DLD1 (cell line): ENCODE data around the gene SLC23A2.

ENCODE experiments used
- in situ Hi-C: cut with HindIII; loops from 2 replicates; pipeline ENCODE4 v1.10.0; 2017; ENCODE audit warnings: low sequenced_read_pairs

SLC23A2 gene

DNA sequence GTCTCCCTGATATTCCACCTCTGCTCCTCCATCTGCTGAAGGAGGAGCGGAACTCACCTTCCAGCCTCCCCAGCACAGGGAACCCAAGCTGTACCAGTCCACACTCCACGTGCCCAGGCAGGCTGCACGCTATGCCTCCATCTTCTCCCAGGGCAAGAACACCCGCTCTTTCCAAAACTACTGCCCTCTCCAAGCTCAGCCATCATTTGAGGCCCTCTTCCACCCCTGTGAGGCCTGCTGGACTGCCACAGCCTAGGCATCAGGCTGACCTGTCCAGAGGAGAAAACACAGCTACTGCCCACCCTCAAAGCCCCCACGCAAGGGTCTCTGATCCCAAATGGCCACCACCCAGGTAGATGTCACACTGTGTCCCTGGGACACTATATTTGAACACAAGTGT is 179.7 kb downstream of the SLC23A2 start:
- in situ Hi-C loops = no loop called here

GRCh38 chr20:4820806-4821518 is 180.3 kb downstream of the SLC23A2 start:
- in situ Hi-C loops = no loop called here

DNA sequence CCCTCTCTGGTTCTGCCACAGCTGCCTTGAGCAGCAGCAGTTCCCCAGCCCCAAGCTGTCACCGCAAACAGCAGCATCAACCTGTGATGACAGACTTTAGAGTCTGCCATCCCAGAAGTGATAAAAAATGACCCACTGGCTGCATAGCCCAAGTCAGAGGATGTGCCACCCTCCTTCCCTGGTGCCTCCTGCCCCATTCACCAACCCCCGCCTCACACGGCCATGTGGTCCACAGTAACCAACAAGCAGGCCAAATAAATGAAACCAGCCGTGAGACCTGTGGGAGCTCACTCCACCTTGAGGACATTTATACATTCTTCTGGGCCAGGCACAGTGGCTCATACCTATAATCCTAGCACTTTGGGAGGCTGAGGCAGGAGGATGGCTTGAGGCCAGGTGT is 181.4 kb downstream of the SLC23A2 start:
- in situ Hi-C loops = no loop called here

DNA sequence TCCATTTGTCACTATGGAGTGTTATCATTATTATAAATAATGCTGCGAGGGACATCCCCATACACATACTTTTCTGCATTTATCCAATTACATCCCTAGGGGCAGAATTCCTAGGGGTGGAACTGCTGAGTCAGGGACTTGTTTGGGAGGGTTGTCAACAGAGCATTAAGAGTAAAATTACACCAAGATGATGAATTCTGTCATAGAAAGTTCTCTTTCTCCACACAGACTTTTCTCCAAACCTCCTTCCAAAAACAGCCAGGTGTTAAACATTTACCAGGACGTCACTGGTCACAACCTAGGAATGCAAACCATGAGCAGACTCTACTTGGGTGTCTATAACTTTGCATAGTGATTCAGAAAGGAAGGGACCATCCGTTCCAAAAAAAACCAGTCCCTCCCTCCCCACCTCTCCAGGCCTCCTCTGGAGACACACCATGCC is 184.1 kb downstream of the SLC23A2 start:
- in situ Hi-C loops = no loop called here

DNA sequence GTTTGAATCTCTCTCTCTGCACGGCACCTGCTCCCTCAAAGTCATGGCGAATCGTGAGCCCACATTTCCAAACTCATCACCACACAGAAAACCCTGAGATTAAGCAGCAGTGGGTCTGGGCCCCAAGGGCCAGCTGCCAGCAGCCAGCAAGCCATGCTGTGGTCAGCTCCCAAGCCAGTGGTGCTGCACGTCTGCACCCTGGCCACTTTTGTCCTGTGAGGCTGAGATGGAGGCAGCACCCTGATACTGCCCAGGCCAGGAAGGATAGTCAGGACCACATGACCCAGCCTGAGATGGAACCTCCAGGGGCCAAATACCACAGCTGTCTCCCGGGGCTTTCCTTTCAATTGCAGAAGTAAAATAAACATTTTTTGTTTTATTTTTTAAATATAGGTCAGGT is 185.7 kb downstream of the SLC23A2 start:
- in situ Hi-C loops = no loop called here

DNA sequence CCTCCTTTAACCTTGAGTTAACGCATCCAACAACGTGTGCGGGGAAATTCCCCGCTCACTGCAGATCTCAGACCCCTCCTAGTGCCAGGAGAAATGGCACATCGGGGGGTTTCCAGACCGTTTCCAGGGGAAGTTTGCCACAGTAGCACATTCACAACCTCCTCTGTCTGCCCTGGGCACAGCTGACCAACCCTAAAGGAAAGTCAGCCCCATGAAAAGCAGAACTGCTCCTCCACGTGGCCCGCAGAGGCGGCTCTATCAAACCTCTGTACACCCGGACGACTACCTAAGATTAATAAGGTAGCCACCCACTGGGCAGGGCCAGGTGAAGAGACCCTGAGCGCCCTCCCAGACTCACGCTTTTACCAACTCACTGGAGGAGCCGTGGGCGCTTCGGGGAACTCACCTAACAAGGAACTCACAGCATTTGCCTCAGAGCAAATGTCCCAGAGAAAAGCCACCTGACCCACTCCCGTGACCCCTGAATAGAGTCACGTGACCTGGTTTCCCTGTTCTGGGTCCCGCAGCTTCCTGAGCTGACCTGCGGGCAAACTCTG is 186.5 kb downstream of the SLC23A2 start:
- in situ Hi-C loops = no loop called here

DNA sequence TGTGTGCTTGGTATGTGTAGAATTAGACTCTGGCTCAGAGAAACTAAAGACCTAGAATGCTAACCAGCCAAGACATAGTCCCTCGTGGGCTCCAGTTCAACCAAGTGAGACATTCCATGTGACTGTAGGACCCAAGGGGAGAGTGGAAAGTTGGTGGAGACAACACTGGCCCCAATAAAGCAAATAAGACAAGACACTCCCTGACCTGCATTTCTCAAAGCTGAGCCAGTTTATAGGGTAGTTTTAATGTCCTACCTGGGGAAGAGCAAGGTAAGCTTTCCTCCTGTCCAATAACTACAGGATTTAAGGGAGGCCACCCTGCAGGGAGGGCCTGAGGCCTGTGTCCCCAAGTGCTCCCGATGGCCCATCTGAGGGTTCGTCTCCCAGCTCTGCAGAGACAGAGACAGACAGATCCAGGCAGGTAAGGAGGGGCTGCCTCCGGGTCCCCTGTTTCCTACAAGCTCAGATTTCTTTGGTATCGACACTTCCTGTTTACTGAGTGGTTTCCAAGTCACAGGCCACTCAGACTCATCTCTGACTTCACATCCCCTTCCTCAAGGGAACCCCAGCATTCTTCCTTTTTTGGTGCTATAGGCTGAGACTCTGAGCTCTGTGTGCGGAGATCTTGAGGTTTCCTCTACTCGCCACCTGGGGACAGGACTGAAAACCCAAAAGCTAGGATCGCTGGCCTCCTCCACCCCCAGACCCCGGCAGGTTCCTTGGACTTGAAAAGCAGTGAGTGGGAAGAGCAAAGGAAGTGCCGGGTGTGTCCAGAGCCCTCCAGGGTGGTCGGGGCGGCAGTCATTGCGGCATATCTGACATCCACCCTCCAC is 187.2 kb downstream of the SLC23A2 start:
- in situ Hi-C loops = no loop called here

- in situ Hi-C loops = no loop called here
Measured at GRCh38 chr20:4813076-4813862, 188.0 kb downstream of the SLC23A2 start.

DNA sequence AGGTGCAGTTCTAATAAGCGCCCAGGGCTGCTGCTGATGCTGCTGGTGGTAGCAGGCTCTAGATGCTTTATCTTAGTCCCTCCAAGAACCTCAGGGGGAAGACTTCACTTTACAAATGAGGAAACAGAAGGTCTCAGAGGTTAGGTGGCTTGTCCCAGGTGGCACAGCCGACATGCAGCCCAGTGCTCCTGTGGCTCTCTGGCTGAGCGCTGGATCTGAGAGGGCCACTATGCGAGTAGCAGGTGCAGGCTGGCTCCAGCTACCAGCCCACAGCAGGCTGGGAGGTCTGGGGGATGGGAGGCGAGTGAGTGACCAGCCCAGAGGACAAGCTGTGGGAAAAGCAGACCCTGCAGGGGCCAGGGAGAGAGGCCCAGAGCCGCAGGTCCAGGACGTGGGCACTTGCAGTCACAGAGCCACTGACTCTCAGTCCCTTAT is 188.7 kb downstream of the SLC23A2 start:
- in situ Hi-C loops = no loop called here

DNA sequence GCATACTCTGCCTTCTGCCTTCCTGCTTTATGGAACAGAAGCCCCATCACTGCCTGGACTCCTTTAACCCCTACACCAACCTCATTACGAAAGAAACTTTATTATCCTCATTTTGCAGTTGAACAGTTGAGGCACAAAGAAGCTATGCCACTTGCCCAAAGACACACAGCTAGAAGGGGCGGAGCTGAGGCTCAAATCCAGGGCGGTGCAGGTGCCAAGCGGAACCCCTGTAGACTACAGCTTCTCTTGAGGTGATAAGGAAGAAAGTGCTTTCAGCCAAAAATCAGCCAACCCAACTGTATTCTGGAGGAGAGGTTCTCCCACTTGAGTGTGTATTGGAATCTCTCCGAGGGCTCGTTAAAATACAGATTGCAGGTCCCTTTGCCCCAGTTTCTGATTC is 189.1 kb downstream of the SLC23A2 start:
- in situ Hi-C loops = no loop called here

- in situ Hi-C loops = no loop called here
Measured at GRCh38 chr20:4811661-4812181, 189.6 kb downstream of the SLC23A2 start.

DNA sequence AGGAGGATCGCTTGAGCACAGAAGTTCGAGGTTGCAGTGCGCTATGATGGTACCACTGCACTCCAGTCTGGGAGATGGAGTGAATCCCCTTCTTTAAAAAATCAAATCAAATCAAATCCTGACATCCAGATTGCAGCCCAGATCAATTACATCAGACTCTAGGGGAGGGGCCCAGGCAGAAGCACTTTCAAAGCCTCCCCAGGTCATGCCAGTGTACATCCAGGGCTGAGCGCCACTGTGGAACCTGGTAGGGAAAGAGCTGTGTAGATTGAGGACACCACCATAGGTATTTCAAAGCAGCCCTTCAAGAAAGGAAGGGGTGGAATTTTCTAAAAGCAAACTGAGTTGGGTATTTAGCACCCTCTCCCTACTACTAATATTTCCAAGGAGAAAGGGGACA is 190.1 kb downstream of the SLC23A2 start:
- in situ Hi-C loops = no loop called here

DNA sequence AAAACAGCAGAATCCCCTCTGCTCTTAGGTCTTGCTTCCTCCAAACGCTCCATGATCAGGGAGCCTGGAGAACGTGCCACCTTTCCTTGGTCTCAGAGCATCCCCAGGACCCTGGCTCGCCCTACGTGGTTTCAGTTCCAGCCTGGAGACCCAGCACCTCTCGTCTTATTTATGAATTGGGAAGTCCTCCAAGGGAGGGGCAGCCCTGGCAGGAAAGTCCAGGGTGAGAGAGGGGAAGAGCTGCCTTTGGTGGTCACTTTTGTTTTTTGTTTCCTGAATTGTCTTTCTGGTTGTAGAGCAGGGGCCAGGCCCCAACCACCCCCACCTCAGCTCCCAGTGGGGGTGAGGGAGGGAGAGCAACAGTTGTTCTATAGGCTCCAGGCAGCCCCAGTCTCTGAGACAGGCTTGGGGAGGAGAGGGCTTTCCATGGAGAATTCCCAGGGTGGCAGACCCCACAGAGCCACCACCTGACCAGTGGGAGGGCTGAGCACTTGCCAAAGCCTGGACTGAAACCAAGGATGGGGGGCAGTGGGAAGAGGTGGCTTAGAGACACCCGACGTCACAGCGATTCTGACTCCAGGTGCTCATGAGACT is 190.8 kb downstream of the SLC23A2 start:
- in situ Hi-C loops = no loop called here

DNA sequence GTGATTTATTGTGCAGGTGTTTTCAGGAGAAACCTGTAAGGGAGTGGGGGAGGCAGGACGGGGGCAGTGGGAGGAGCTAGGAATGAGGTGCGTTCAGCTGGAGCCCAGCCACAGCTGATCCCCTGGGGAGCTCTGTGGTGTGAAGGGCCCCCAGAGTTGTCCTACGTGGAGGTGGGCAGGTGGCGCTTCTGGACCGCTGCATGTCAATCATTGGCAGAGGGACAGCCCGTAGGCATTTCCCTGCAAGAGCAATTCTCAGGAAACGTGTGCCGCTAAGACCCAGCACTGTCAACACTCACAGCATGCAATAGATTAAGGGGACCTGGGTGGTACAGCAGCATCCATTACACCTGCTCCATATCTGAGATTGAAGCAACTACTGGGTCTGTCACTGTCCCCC is 191.6 kb downstream of the SLC23A2 start:
- in situ Hi-C loops = no loop called here

DNA sequence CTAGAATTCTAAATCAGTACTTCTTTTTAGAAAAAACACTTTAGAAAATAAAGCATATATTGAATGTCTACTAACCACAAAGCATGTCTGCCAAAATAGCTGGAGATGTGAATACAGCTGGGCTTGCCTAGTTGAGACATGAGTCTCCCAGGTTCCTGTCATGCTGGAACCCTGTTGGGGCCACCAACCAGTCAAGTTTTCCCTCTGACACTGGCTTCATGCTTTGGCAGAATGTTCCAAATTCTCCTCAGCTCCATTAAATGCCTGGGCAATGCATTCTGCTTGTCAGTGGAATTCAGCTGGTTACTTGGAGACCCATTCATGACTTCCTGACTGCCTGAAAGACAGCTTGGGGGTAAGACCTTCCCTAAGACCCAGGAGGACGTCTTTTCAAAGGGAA is 192.4 kb downstream of the SLC23A2 start:
- in situ Hi-C loops = no loop called here

DNA sequence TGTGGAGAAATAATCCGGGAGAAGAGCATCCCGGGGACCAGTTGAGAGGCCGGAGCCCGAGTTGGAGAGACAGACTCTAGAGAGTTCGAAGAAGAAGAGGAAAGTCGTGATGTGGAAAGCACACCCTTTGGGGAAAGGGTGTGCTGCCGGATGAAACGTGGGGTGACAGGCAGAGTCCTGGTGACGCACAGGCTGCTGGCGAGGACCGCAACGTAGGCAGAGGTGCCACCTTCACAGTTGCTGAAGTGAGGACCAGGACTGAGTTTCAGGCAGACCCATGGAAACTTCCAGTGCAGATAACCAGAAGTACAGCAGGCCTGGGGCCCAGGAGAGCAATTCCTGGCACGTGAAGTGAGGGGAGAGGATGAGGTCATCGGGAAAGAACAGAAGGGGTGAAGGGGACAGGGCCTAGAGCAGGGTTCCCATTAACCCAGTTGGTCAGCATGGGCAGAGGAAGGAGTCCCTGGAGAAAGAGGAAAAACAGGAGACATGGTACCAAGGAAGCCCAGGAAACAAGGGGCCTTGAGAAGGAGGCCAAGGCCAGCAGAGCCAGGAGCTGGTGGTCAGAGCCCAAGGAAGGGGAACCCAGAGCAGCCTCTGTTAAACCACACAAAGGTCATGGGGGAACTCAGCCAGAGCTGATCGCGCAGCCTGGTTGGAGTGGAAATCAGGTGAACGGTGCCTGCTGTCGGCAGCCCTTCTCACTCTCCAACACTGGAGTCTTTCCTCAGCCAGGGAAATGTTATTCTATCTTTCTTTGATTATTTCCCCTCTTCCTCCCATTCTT is 195.5 kb downstream of the SLC23A2 start:
- in situ Hi-C loops = no loop called here

DNA sequence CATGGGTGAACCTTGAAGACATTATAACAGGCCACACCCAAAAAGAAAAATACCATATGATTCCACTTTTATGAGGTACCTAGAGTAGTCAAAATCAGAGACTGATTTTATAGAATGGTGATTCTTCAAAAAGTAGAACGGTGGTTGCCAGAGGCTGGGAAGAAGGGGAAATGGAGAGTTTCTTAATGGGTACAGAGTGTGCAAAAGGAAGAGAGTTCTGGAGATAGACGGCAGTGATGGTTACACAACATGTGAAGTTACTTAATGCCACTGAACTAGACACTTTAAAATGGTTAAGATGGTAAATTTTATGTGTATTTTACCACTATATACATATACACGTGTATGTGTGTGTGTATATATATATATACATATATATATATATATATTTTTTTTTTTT is 198.8 kb downstream of the SLC23A2 start:
- in situ Hi-C loops = no loop called here
